ENCODE results near the gene CAMK1D. TPM values are rescaled to one million over a fixed set of nuclear protein-coding genes. Genes with fewer than 3 reads are reported as not detected.

The CAMK1D gene
- polyA plus RNA-seq, 1 of the 3 experiments (the other 2 are of a cell fraction) = 4.1 TPM

DNA sequence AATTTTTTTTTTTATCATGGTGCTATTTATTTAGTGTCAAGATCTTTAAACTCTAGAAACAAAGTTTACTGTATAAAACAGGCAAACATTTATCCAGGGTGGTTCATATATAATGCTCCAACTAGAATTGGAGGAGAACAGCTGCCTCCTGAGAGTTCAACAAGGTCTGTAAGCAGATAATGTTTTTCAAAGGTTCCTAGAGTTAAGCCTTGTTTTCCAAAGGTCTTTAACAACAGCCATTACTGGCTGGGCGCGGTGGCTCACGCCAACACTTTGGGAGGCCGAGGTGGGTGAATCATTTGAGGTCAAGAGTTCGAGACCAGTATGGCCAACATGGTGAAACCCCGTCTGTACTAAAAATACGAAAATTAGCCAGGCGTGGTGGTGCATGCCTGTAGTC is 335.4 kb downstream of the CAMK1D start:
- H3K4me2 ChIP-seq = no peak overlapping the region
- TF ChIP-seq TCF12 (IDR thresholded peaks at IDR 0.05) = no peak
- TF ChIP-seq TAF1 (IDR thresholded peaks at IDR 0.05; ENCODE audit: borderline replicate concordance, low read depth, low read length) = no peak
- ChIA-PET CTCF (interaction anchor here (1.1 kb wide), 1 partner anchor 28 kb away, joined by 3 read pairs; no protein-coding TSS in a partner anchor), POLR2A (no interaction called here)
- no peaks in the 10 kb centered on the region for H3K36me3 ChIP-seq (replicated peaks in 1 of 2; ENCODE audit: control insufficient read depth in 1 of 2, insufficient read depth in 2 of 2, low read length in 1 of 2)
- no peaks in the 10 kb centered on the region for H3K9me2 ChIP-seq
- no peak overlapping the region for H3K4me3 ChIP-seq (ENCODE audit: low read depth in 2 of 2, low read length in 1 of 2)
- 92% methylated on average over 8 of the region's 8 CpGs for WGBS (ENCODE audit: low lambda C conversion rate)
- H3K9ac ChIP-seq = no peak overlapping the region
- H3K79me2 ChIP-seq (ENCODE audit: insufficient read depth) = no peaks in the 10 kb centered on the region
- no peaks in the 10 kb centered on the region for H3K9me3 ChIP-seq
- H3K27me3 ChIP-seq (ENCODE audit: insufficient read depth) = no peaks in the 10 kb centered on the region
- H4K20me1 ChIP-seq (ENCODE audit: insufficient read depth) = no peaks in the 10 kb centered on the region
- DNase-seq = no peak
- H2AFZ ChIP-seq (ENCODE audit: low read depth) = no peak overlapping the region
- H3K27ac ChIP-seq (ENCODE audit: low read depth in 2 of 2, low read length in 1 of 2) = peak overlapping the region in 1 of 2 experiments; percentile 69; a peak in 1 of 4 replicates
- H3F3A ChIP-seq (replicated peaks; ENCODE audit: insufficient read depth) = no peaks in the 10 kb centered on the region
- H3K4me1 ChIP-seq (ENCODE audit: control insufficient read depth in 1 of 2, insufficient read depth in 2 of 2, low read depth in 1 of 2, low read length in 1 of 2) = no peaks in the 10 kb centered on the region

GRCh38 chr10:12685261-12686058 is 336.1 kb downstream of the CAMK1D start:
- peak overlapping the region; percentile 64 to 69; a peak in 3 of 4 replicates for H3K27ac ChIP-seq (ENCODE audit: low read depth in 2 of 2, low read length in 1 of 2)
- H3K9me2 ChIP-seq = no peaks in the 10 kb centered on the region
- H3K9ac ChIP-seq = no peak overlapping the region
- ChIA-PET CTCF (interaction anchor here (0.8 to 1.1 kb wide), 3 partner anchors 8 to 29 kb away, joined by 3 read pairs; no protein-coding TSS in a partner anchor), POLR2A (no interaction called here)
- H3K9me3 ChIP-seq = no peaks in the 10 kb centered on the region
- DNase-seq = no peak
- H3K4me1 ChIP-seq (ENCODE audit: control insufficient read depth in 1 of 2, insufficient read depth in 2 of 2, low read depth in 1 of 2, low read length in 1 of 2) = no peaks in the 10 kb centered on the region
- 0 out of 2 replicates have a peak overlapping the region, but pooled peaks have one; percentile 6 for H3K4me2 ChIP-seq
- H3F3A ChIP-seq (replicated peaks; ENCODE audit: insufficient read depth) = no peaks in the 10 kb centered on the region
- H2AFZ ChIP-seq (ENCODE audit: low read depth) = peak overlapping the region; percentile 37; the same call in 1 of the 2 replicates
- no peaks in the 10 kb centered on the region for H3K79me2 ChIP-seq (ENCODE audit: insufficient read depth)
- no peaks in the 10 kb centered on the region for H3K36me3 ChIP-seq (replicated peaks in 1 of 2; ENCODE audit: control insufficient read depth in 1 of 2, insufficient read depth in 2 of 2, low read length in 1 of 2)
- H4K20me1 ChIP-seq (ENCODE audit: insufficient read depth) = no peaks in the 10 kb centered on the region
- 59% methylated on average over 11 of the region's 11 CpGs for WGBS (ENCODE audit: low lambda C conversion rate)
- no peaks in the 10 kb centered on the region for H3K27me3 ChIP-seq (ENCODE audit: insufficient read depth)
- no peak overlapping the region for H3K4me3 ChIP-seq (ENCODE audit: low read depth in 2 of 2, low read length in 1 of 2)
- TF ChIP-seq GATA2 (CRISPR knock-in tag; IDR thresholded peaks at IDR 0.05) (no peak), JUND (IDR thresholded peaks at IDR 0.05) (peak; percentile 74), EZH2phosphoT487 (IDR thresholded peaks at IDR 0.05; ENCODE audit: borderline replicate concordance, low read depth) (no peak), TAF1 (IDR thresholded peaks at IDR 0.05; ENCODE audit: borderline replicate concordance, low read depth, low read length) (no peak), RAD21 (IDR thresholded peaks at IDR 0.05; ENCODE audit: low read length) (no peak), RCOR1 (IDR thresholded peaks at IDR 0.05; ENCODE audit: low read length) (no peak), NRF1 (IDR thresholded peaks at IDR 0.05; ENCODE audit: low read depth, low read length) (no peak), ELF1 (IDR thresholded peaks at IDR 0.05) (no peak), FOXM1 (IDR thresholded peaks at IDR 0.05; ENCODE audit: low read depth) (0 out of 2 replicates have a peak, but pooled peaks have one; percentile 28), TEAD4 (IDR thresholded peaks at IDR 0.05; ENCODE audit: borderline replicate concordance, insufficient read depth) (peak; percentile 41; the same call in 1 of the 2 replicates), EP300 (IDR thresholded peaks at IDR 0.05; ENCODE audit: borderline replicate concordance in 1 of 2, low read depth in 1 of 2, low read length in 1 of 2) (peak; percentile 28 to 53; a peak in 1 of 4 replicates), MEF2A (IDR thresholded peaks at IDR 0.05; ENCODE audit: borderline replicate concordance, low read depth) (peak; percentile 60; the same call in 1 of the 2 replicates), SMC3 (IDR thresholded peaks at IDR 0.05; ENCODE audit: low read depth, low read length) (no peak), CTCF (IDR thresholded peaks at IDR 0.05) (no peak), GABPA (IDR thresholded peaks at IDR 0.05; ENCODE audit: low read depth) (no peak), FOSL2 (IDR thresholded peaks at IDR 0.05; ENCODE audit: borderline replicate concordance, low read depth) (peak; percentile 64; the same call in 1 of the 2 replicates)
- TF ChIP-seq, protein P1, sequence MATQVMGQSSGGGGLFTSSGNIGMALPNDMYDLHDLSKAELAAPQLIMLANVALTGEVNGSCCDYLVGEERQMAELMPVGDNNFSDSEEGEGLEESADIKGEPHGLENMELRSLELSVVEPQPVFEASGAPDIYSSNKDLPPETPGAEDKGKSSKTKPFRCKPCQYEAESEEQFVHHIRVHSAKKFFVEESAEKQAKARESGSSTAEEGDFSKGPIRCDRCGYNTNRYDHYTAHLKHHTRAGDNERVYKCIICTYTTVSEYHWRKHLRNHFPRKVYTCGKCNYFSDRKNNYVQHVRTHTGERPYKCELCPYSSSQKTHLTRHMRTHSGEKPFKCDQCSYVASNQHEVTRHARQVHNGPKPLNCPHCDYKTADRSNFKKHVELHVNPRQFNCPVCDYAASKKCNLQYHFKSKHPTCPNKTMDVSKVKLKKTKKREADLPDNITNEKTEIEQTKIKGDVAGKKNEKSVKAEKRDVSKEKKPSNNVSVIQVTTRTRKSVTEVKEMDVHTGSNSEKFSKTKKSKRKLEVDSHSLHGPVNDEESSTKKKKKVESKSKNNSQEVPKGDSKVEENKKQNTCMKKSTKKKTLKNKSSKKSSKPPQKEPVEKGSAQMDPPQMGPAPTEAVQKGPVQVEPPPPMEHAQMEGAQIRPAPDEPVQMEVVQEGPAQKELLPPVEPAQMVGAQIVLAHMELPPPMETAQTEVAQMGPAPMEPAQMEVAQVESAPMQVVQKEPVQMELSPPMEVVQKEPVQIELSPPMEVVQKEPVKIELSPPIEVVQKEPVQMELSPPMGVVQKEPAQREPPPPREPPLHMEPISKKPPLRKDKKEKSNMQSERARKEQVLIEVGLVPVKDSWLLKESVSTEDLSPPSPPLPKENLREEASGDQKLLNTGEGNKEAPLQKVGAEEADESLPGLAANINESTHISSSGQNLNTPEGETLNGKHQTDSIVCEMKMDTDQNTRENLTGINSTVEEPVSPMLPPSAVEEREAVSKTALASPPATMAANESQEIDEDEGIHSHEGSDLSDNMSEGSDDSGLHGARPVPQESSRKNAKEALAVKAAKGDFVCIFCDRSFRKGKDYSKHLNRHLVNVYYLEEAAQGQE (IDR thresholded peaks at IDR 0.05; ENCODE audit: low read depth, low read length) = no peak
- TF ChIP-seq, protein P2, sequence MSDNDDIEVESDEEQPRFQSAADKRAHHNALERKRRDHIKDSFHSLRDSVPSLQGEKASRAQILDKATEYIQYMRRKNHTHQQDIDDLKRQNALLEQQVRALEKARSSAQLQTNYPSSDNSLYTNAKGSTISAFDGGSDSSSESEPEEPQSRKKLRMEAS (IDR thresholded peaks at IDR 0.05; ENCODE audit: low read depth) = no peak
- TF ChIP-seq, protein P3, sequence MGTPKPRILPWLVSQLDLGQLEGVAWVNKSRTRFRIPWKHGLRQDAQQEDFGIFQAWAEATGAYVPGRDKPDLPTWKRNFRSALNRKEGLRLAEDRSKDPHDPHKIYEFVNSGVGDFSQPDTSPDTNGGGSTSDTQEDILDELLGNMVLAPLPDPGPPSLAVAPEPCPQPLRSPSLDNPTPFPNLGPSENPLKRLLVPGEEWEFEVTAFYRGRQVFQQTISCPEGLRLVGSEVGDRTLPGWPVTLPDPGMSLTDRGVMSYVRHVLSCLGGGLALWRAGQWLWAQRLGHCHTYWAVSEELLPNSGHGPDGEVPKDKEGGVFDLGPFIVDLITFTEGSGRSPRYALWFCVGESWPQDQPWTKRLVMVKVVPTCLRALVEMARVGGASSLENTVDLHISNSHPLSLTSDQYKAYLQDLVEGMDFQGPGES (IDR thresholded peaks at IDR 0.05; ENCODE audit: low read depth, low read length) = no peak

Data from SK-N-SH (cell line).